ENCODE measurements around the gene VAV2.

VAV2 gene

DNA sequence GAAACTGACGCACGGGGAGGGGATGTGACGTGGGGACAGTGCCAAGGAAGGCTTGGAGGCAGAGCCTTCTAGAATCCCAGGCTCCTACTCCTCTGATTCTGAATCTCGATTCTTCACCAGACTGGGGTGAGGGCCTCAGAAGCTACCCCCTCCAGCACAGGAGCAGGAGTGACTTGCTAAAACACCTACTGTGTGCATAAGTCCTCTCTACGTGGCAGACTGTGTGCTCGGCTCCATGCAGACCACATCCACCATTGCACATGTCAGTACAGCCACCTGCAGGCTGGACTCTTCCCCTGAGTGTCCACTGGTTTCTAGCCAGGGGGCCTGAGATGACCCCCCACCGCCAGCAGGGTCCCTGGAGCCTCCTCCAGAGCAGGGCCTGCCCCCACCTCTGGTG, 182.8 kb downstream of the VAV2 start:
- H3K27ac ChIP-seq: no peak overlapping the region
- no peak for TF ChIP-seq ZFX (IDR thresholded peaks at IDR 0.05)
- TF ChIP-seq, protein P1, sequence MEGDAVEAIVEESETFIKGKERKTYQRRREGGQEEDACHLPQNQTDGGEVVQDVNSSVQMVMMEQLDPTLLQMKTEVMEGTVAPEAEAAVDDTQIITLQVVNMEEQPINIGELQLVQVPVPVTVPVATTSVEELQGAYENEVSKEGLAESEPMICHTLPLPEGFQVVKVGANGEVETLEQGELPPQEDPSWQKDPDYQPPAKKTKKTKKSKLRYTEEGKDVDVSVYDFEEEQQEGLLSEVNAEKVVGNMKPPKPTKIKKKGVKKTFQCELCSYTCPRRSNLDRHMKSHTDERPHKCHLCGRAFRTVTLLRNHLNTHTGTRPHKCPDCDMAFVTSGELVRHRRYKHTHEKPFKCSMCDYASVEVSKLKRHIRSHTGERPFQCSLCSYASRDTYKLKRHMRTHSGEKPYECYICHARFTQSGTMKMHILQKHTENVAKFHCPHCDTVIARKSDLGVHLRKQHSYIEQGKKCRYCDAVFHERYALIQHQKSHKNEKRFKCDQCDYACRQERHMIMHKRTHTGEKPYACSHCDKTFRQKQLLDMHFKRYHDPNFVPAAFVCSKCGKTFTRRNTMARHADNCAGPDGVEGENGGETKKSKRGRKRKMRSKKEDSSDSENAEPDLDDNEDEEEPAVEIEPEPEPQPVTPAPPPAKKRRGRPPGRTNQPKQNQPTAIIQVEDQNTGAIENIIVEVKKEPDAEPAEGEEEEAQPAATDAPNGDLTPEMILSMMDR (conservative IDR thresholded peaks at IDR 0.05): no peak

GRCh38 chr9:133807818-133808217, 184.3 kb downstream of the VAV2 start:
- H3K27ac ChIP-seq: no peak overlapping the region
- TF ChIP-seq ZFX (IDR thresholded peaks at IDR 0.05): no peak
- TF ChIP-seq, protein P1 (conservative IDR thresholded peaks at IDR 0.05): no peak

GRCh38 chr9:133807037-133807436, 185.1 kb downstream of the VAV2 start:
- no peak overlapping the region for H3K27ac ChIP-seq
- TF ChIP-seq ZFX (IDR thresholded peaks at IDR 0.05): no peak
- TF ChIP-seq, protein P1 (conservative IDR thresholded peaks at IDR 0.05): no peak

DNA sequence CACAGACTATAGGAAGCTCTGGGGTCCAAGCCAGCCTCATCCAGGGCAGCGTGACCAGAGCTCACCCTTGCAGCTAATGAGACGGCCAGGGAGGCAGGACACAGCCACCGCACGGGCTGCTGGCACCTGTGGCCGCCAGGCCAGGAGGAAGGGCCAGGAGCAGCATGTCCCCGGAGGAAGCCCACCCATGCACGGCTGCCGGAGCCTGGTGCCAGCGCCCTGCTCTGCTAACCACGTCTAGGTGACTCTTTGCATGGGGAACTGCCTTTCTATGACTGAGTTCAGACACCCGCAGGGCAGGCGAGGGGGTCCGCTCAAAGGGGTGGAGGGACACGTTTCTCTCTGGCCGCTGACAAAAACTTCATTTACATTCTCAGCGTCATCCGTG, 185.5 kb downstream of the VAV2 start:
- no peak for TF ChIP-seq ZFX (IDR thresholded peaks at IDR 0.05)
- TF ChIP-seq, protein P1 (conservative IDR thresholded peaks at IDR 0.05): no peak
- no peak overlapping the region for H3K27ac ChIP-seq

DNA sequence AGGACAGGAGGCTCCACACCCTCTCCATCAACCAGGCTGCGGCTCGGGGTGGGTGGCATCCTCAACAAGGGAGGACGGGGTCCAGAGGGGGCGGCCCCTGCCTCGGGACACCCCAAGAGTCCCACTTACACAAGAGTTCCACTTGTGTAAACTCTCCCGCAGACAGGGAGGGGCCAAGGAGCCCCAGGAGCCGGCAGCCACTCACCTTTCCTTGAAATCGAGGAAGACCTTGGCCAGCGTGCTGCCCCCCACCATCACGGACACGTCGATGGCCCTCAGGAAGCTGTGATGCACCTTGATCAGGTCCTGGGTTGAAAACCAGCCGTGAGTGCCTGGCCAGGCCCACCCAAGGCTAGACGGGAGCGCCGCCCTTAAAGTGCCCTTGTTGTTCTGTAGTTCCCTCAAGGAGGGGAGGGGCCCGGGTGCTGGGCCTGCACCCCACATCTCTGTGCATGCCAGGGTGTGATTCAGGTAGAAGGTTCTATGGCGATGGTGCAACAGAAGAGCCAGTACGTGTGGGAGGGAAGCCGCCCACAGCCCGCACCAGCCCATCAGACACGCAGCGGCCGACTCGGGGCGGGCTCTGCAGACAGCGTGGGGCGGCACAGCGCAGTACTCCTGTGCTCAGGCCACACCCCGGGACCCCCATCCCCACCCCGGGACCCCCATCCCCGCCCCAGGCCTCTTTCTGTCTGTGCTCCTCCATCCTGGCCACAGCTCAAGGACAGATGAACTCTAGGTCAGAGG, 186.1 kb downstream of the VAV2 start:
- no peak for TF ChIP-seq ZFX (IDR thresholded peaks at IDR 0.05)
- TF ChIP-seq, protein P1 (conservative IDR thresholded peaks at IDR 0.05): no peak
- H3K27ac ChIP-seq: no peak overlapping the region

- no peak overlapping the region for H3K27ac ChIP-seq
- TF ChIP-seq, protein P1 (conservative IDR thresholded peaks at IDR 0.05): no peak
- no peak for TF ChIP-seq ZFX (IDR thresholded peaks at IDR 0.05)
These were observed 187.9 kb downstream of the VAV2 start for GRCh38 chr9:133804199-133804598.

DNA sequence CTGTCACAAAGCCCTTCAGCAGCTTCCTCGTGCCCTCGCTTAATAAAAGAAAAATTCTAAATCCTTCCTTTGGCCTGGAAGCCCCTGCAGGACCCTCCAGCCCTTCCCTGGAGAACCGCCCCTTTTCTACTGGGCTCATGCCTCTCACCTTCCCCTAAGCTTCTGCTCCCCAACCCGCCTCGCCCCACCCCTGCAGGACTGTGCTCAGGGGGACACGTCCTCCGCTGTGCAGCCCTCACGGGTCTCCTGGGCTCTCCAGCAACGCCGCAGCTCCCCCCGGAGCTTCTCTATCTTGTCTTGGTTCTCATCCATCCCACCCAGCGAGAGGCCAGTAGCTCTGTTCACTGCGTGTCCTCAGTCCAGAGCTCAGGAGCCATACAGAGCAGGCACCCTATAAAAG, 188.4 kb downstream of the VAV2 start:
- H3K27ac ChIP-seq: no peak overlapping the region
- TF ChIP-seq, protein P1 (conservative IDR thresholded peaks at IDR 0.05): no peak
- no peak for TF ChIP-seq ZFX (IDR thresholded peaks at IDR 0.05)

Data from C4-2B (cell line).